SK-N-SH (cell line): ENCODE results near the gene PRR35. TPM values are rescaled to one million over a fixed set of nuclear protein-coding genes. Genes with fewer than 3 reads are reported as not detected.

Experiments used
- CTCF ChIA-PET: fragments of 300-600, 350-600 bp; formaldehyde crosslinking; extraction: SDS; loops from one replicate; lab custom pipeline; 2021; lab: Yijun Ruan, JAX
- POLR2A ChIA-PET: fragments of 350-600 bp; sonication (Branson Sonifier 250); formaldehyde crosslinking; extraction: SDS; loops from one replicate; lab custom pipeline; 2020; ENCODE audit warnings: antibody characterized with exemption, inconsistent platforms; lab: Yijun Ruan, JAX
- DNase-seq: peaks from one replicate; pipeline ENCODE4 v3.0.0; 2012
- H2AFZ ChIP-seq: fragments of 200-600 bp; sonication (generic); 2 replicates; pipeline ENCODE4 v1.8.1; 2016; ENCODE audit warnings: antibody characterized with exemption, mild to moderate bottlenecking, low read depth
- H3F3A ChIP-seq: fragments of 200-600 bp; sonication (generic); replicated peaks from 2 replicates; pipeline ENCODE3; 2016; ENCODE audit warnings: antibody characterized with exemption, mild to moderate bottlenecking; ENCODE audit not compliant: insufficient read depth
- H3K27ac ChIP-seq, 2 experiments: fragments of 200-500 bp in 1 of 2; fragments of 200-600 bp in 1 of 2; sonication (Bioruptor generic) in 1 of 2; sonication (generic), shearing (Covaris generic) in 1 of 2; 2 replicates each; pipeline versions ENCODE4 v1.5.1 to v1.6.1; 2014 to 2016; ENCODE audit warnings: low read depth in 2 of 2, inconsistent platforms in 1 of 2, low read length in 1 of 2, mild to moderate bottlenecking in 1 of 2, mixed read lengths in 1 of 2
- H3K27me3 ChIP-seq: fragments of 200-600 bp; sonication (generic), shearing (Covaris generic); 2 replicates; pipeline ENCODE4 v1.6.1; 2016; ENCODE audit warnings: mixed run types; ENCODE audit not compliant: insufficient read depth
- H3K36me3 ChIP-seq, 2 experiments: fragments of 200-500 bp in 1 of 2; fragments of 200-600 bp in 1 of 2; sonication (Bioruptor generic) in 1 of 2; sonication (generic) in 1 of 2; replicated peaks in 1 of 2; 2 replicates each; pipeline versions ENCODE3 to v1.5.1; 2014 to 2016; ENCODE audit warnings: low read length in 1 of 2, mild to moderate bottlenecking in 1 of 2; ENCODE audit not compliant: insufficient read depth in 2 of 2, control insufficient read depth in 1 of 2
- H3K4me1 ChIP-seq, 2 experiments: fragments of 200-500 bp in 1 of 2; fragments of 200-600 bp in 1 of 2; sonication (Bioruptor generic) in 1 of 2; sonication (generic), shearing (Covaris generic) in 1 of 2; 2 replicates each; pipeline versions ENCODE4 v1.5.1 to v1.6.1; 2014 to 2016; ENCODE audit warnings: low read depth in 1 of 2, low read length in 1 of 2, mixed run types in 1 of 2; ENCODE audit not compliant: insufficient read depth in 2 of 2, control insufficient read depth in 1 of 2
- H3K4me2 ChIP-seq: fragments of 200-600 bp; sonication (generic), shearing (Covaris generic); 2 replicates; pipeline ENCODE4 v1.6.1; 2017; ENCODE audit warnings: mixed run types
- H3K4me3 ChIP-seq, 2 experiments: fragments of 200-500 bp in 1 of 2; fragments of 200-600 bp in 1 of 2; sonication (Bioruptor generic) in 1 of 2; sonication (generic), shearing (Covaris generic) in 1 of 2; 2 replicates each; pipeline versions ENCODE4 v1.5.1 to v1.8.1; 2014 to 2016; ENCODE audit warnings: low read depth in 2 of 2, inconsistent platforms in 1 of 2, low read length in 1 of 2, mild to moderate bottlenecking in 1 of 2, mixed read lengths in 1 of 2, moderate library complexity in 1 of 2
- H3K79me2 ChIP-seq: fragments of 200-600 bp; sonication (generic); 2 replicates; pipeline ENCODE4 v1.8.1; 2017; ENCODE audit warnings: mild to moderate bottlenecking; ENCODE audit not compliant: insufficient read depth
- H3K9ac ChIP-seq: fragments of 200-600 bp; sonication (generic); 2 replicates; pipeline ENCODE4 v1.6.1; 2017; ENCODE audit warnings: mixed run types
- H3K9me2 ChIP-seq: fragments of 200-600 bp; sonication (generic); 2 replicates; pipeline ENCODE4 v1.6.1; 2017; ENCODE audit warnings: mixed run types
- H3K9me3 ChIP-seq: fragments of 200-600 bp; sonication (generic); 2 replicates; pipeline ENCODE4 v1.6.1; 2017; ENCODE audit warnings: mixed run types, mild to moderate bottlenecking, moderate library complexity
- H4K20me1 ChIP-seq: fragments of 200-600 bp; sonication (generic); 2 replicates; pipeline ENCODE4 v1.6.1; 2017; ENCODE audit warnings: mild to moderate bottlenecking, mixed run types; ENCODE audit not compliant: insufficient read depth
- CHD2 ChIP-seq: fragments of 150-350 bp; IDR thresholded peaks from 2 replicates; pipeline ENCODE4 v1.6.1; 2018; ENCODE audit warnings: low read length; ENCODE audit not compliant: partially characterized antibody
- RAD21 ChIP-seq: IDR thresholded peaks from 2 replicates; pipeline ENCODE4 v1.6.1; 2012; ENCODE audit warnings: mild to moderate bottlenecking, low read length
- RCOR1 ChIP-seq: fragments of 150-350 bp; IDR thresholded peaks from 2 replicates; pipeline ENCODE4 v1.6.1; 2017; ENCODE audit warnings: antibody characterized with exemption, low read length
- RFX5 ChIP-seq: IDR thresholded peaks from 2 replicates; pipeline ENCODE4 v1.6.1; 2012; ENCODE audit warnings: mild to moderate bottlenecking, improper control_type of control experiment, low read length
- SIN3A ChIP-seq: IDR thresholded peaks from 2 replicates; pipeline ENCODE4 v1.6.1; 2012; ENCODE audit warnings: low read depth, mild to moderate bottlenecking, low read length, moderate library complexity, borderline replicate concordance
- SMC3 ChIP-seq: IDR thresholded peaks from 2 replicates; pipeline ENCODE4 v1.6.1; 2012; ENCODE audit warnings: low read depth, low read length, improper control_type of control experiment
- TEAD4 ChIP-seq: IDR thresholded peaks from 2 replicates; pipeline ENCODE4 v1.4.0; 2012; ENCODE audit warnings: mild to moderate bottlenecking, borderline replicate concordance; ENCODE audit not compliant: insufficient read depth
- WGBS: methylation state at CpG from one replicate; pipeline ENCODE4 v1.1.6; 2017; ENCODE audit warnings: low lambda C conversion rate; 5-methylcytosine and 5-hydroxymethylcytosine counted together
- polyA plus RNA-seq, 3 experiments: library from polyadenylated mRNA; depleted of rRNA; stranded (reverse); fragments of >200 nt; gene quantifications; 2 replicates each; pipeline ENCODE4 v1.2.3, GENCODE V29; 2012
- TF ChIP-seq, protein P1 (sequence below): fragments of 200-600 bp; sonication (generic); IDR thresholded peaks from 2 replicates; pipeline ENCODE4 v1.6.1; 2017; ENCODE audit warnings: antibody characterized with exemption, mild to moderate bottlenecking, moderate library complexity
- TF ChIP-seq, protein P2 (sequence below): IDR thresholded peaks from 2 replicates; pipeline ENCODE4 v1.6.1; 2012; ENCODE audit warnings: mild to moderate bottlenecking, low read depth, low read length, moderate library complexity
- TF ChIP-seq, protein P3 (sequence below): IDR thresholded peaks from 2 replicates; pipeline ENCODE4; 2012

PRR35 gene
- polyA plus RNA-seq, 1 of the 3 experiments (the other 2 are of a cell fraction), result not detected

DNA sequence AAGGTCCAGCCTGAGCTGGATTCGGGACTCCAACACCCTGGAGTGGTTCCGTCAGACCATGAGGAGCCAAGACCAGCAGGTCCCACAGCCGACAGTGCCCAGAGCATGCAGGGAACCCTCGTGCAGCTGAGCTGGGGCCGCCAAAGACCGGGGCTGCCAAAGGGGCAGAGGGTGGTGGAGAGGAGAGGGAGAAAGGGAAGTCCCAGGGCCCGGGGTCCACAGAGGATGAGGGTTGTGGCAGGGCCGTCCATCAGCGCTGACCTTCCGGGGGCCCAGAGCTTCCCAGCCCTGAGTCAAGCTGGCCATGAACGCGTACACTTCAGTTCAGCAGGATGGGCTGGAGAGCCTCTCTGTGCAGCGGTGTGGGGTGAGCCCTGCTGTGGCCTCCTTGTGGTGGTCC, 39.3 kb upstream of the PRR35 start:
- Histone ChIP-seq H3K9me3 (no peaks in the 10 kb centered on the region), H4K20me1 (peaks cover 13% of the 10 kb centered on the region), H3K27me3 (no peaks in the 10 kb centered on the region), H3K4me1 (peaks cover 5 to 8% of the 10 kb centered on the region in 2 experiments; a peak in 3 of 4 replicates), H3K9ac (no peak overlapping the region), H3K9me2 (no peaks in the 10 kb centered on the region), H3K79me2 (peaks cover 6% of the 10 kb centered on the region; the same call in 1 of the 2 replicates), H3F3A (peaks cover 13% of the 10 kb centered on the region), H3K4me3 (no peak overlapping the region), H3K4me2 (no peak overlapping the region), H3K36me3 (peaks cover 0 to 24% of the 10 kb centered on the region in 2 experiments), H3K27ac (no peak overlapping the region), H2AFZ (no peak overlapping the region)
- WGBS, result 85% methylated on average over 6 of the region's 13 CpGs
- TF ChIP-seq SIN3A (no peak), TEAD4 (no peak), SMC3 (no peak), RAD21 (no peak), RFX5 (no peak), RCOR1 (no peak), CHD2 (no peak)
- TF ChIP-seq, protein P1, sequence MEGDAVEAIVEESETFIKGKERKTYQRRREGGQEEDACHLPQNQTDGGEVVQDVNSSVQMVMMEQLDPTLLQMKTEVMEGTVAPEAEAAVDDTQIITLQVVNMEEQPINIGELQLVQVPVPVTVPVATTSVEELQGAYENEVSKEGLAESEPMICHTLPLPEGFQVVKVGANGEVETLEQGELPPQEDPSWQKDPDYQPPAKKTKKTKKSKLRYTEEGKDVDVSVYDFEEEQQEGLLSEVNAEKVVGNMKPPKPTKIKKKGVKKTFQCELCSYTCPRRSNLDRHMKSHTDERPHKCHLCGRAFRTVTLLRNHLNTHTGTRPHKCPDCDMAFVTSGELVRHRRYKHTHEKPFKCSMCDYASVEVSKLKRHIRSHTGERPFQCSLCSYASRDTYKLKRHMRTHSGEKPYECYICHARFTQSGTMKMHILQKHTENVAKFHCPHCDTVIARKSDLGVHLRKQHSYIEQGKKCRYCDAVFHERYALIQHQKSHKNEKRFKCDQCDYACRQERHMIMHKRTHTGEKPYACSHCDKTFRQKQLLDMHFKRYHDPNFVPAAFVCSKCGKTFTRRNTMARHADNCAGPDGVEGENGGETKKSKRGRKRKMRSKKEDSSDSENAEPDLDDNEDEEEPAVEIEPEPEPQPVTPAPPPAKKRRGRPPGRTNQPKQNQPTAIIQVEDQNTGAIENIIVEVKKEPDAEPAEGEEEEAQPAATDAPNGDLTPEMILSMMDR, result no peak
- TF ChIP-seq, protein P2, sequence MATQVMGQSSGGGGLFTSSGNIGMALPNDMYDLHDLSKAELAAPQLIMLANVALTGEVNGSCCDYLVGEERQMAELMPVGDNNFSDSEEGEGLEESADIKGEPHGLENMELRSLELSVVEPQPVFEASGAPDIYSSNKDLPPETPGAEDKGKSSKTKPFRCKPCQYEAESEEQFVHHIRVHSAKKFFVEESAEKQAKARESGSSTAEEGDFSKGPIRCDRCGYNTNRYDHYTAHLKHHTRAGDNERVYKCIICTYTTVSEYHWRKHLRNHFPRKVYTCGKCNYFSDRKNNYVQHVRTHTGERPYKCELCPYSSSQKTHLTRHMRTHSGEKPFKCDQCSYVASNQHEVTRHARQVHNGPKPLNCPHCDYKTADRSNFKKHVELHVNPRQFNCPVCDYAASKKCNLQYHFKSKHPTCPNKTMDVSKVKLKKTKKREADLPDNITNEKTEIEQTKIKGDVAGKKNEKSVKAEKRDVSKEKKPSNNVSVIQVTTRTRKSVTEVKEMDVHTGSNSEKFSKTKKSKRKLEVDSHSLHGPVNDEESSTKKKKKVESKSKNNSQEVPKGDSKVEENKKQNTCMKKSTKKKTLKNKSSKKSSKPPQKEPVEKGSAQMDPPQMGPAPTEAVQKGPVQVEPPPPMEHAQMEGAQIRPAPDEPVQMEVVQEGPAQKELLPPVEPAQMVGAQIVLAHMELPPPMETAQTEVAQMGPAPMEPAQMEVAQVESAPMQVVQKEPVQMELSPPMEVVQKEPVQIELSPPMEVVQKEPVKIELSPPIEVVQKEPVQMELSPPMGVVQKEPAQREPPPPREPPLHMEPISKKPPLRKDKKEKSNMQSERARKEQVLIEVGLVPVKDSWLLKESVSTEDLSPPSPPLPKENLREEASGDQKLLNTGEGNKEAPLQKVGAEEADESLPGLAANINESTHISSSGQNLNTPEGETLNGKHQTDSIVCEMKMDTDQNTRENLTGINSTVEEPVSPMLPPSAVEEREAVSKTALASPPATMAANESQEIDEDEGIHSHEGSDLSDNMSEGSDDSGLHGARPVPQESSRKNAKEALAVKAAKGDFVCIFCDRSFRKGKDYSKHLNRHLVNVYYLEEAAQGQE, result no peak
- TF ChIP-seq, protein P3, sequence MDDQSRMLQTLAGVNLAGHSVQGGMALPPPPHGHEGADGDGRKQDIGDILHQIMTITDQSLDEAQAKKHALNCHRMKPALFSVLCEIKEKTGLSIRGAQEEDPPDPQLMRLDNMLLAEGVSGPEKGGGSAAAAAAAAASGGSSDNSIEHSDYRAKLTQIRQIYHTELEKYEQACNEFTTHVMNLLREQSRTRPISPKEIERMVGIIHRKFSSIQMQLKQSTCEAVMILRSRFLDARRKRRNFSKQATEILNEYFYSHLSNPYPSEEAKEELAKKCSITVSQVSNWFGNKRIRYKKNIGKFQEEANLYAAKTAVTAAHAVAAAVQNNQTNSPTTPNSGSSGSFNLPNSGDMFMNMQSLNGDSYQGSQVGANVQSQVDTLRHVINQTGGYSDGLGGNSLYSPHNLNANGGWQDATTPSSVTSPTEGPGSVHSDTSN, result no peak
- no peak for DNase-seq
- ChIA-PET CTCF (interaction anchor here (1.0 kb wide), 1 partner anchor 33 kb away, joined by 3 read pairs; no protein-coding TSS in a partner anchor), POLR2A (no interaction called here)
